H1 (cell line): Measurements from ENCODE around the gene PRPF6.

Experiments
- PHF8 ChIP-seq: fragments of 200-600 bp; sonication (generic); conservative IDR thresholded peaks from 2 replicates; pipeline ENCODE4 v1.7.1; 2012; ENCODE audit warnings: low read depth, mild to moderate bottlenecking, inconsistent platforms, low read length, moderate library complexity
- POLR2A ChIP-seq, 2 experiments: IDR thresholded peaks; 1 replicate in 1 of 2; 2 replicates in 1 of 2; pipeline ENCODE4 v1.6.1; 2011; ENCODE audit warnings: low read depth in 2 of 2, low read length in 2 of 2, mild to moderate bottlenecking in 2 of 2; ENCODE audit errors: control extremely low read depth in 1 of 2
- SIN3A ChIP-seq, 2 experiments: IDR thresholded peaks in 1 of 2; conservative IDR thresholded peaks in 1 of 2; 2 replicates each; pipeline ENCODE4 v1.6.1; 2011 to 2012; ENCODE audit warnings: low read length in 2 of 2, improper control_type of control experiment in 1 of 2, low read depth in 1 of 2, mild to moderate bottlenecking in 1 of 2
- TF ChIP-seq, protein P1 (sequence below), 3 experiments: IDR thresholded peaks; 1 replicate in 2 of 3; 2 replicates in 1 of 3; pipeline versions ENCODE4 v1.5.1 to v1.6.1; 2011; ENCODE audit warnings: low read length in 3 of 3, mild to moderate bottlenecking in 3 of 3, inconsistent platforms in 2 of 3, low read depth in 1 of 3, moderate library complexity in 1 of 3; ENCODE audit not compliant: insufficient read depth in 1 of 3; ENCODE audit errors: control extremely low read depth in 1 of 3
- TF ChIP-seq, protein P2 (sequence below): IDR thresholded peaks from 2 replicates; pipeline ENCODE4 v1.6.1; 2012; ENCODE audit warnings: inconsistent platforms

GRCh38 chr20:63980317-63980805 is 571 bp upstream of the PRPF6 start:
- TF ChIP-seq, protein P1, sequence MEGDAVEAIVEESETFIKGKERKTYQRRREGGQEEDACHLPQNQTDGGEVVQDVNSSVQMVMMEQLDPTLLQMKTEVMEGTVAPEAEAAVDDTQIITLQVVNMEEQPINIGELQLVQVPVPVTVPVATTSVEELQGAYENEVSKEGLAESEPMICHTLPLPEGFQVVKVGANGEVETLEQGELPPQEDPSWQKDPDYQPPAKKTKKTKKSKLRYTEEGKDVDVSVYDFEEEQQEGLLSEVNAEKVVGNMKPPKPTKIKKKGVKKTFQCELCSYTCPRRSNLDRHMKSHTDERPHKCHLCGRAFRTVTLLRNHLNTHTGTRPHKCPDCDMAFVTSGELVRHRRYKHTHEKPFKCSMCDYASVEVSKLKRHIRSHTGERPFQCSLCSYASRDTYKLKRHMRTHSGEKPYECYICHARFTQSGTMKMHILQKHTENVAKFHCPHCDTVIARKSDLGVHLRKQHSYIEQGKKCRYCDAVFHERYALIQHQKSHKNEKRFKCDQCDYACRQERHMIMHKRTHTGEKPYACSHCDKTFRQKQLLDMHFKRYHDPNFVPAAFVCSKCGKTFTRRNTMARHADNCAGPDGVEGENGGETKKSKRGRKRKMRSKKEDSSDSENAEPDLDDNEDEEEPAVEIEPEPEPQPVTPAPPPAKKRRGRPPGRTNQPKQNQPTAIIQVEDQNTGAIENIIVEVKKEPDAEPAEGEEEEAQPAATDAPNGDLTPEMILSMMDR (IDR thresholded peaks at IDR 0.05; ENCODE audit: control extremely low read depth in 1 of 3, insufficient read depth in 1 of 3, low read depth in 1 of 3, low read length in 3 of 3): no peak
- TF ChIP-seq POLR2A (IDR thresholded peaks at IDR 0.05; ENCODE audit: control extremely low read depth in 1 of 2, low read depth in 2 of 2, low read length in 2 of 2) (no peak), PHF8 (no peak), SIN3A (conservative IDR thresholded peaks at IDR 0.05 in 1 of 2, IDR thresholded peaks at IDR 0.05 in 1 of 2; ENCODE audit: low read depth in 1 of 2, low read length in 2 of 2) (no peak)
- TF ChIP-seq, protein P2, sequence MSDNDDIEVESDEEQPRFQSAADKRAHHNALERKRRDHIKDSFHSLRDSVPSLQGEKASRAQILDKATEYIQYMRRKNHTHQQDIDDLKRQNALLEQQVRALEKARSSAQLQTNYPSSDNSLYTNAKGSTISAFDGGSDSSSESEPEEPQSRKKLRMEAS: no peak
